CD4-positive, alpha-beta memory T cell (primary cell): ENCODE results near the gene ATP2C2. TPM values are rescaled to one million over a fixed set of nuclear protein-coding genes. Genes with fewer than 3 reads are reported as not detected.
"Not testable (repeated sequence)": the region's sequence is repeated elsewhere in the genome, so short reads cannot be mapped to it uniquely, and the experiment has no call there.

ENCODE experiments used
- CTCF ChIA-PET: fragments of 350-600 bp; sonication (Branson Sonifier 250); formaldehyde crosslinking; loops from one replicate; lab custom pipeline; 2021; ENCODE audit warnings: inconsistent platforms; ENCODE audit not compliant: partially characterized antibody; lab: Charles Lee
- POLR2A ChIA-PET: fragments of 350-600 bp; sonication (Branson Sonifier 250); formaldehyde crosslinking; loops from one replicate; lab custom pipeline; 2021; ENCODE audit not compliant: partially characterized antibody; lab: Charles Lee
- DNase-seq, 5 donors: peaks; one replicate each; pipeline versions ENCODE4 v3.0.0 to v3.0.0-alpha.2; 2020 to 2022; ENCODE audit warnings: mixed read lengths in 1 of 5
- H3K27ac ChIP-seq: one replicate; pipeline ENCODE4 v1.7.0; 2013; ENCODE audit warnings: low read depth, low read length
- H3K27me3 ChIP-seq: 2 replicates; pipeline ENCODE4 v1.7.0; 2013; ENCODE audit warnings: mild to moderate bottlenecking, low read length, moderate library complexity; ENCODE audit not compliant: insufficient read depth
- H3K36me3 ChIP-seq: 2 replicates; pipeline ENCODE4 v1.7.0; 2013; ENCODE audit warnings: mild to moderate bottlenecking, low read length, moderate library complexity; ENCODE audit not compliant: insufficient read depth
- H3K4me1 ChIP-seq: 2 replicates; pipeline ENCODE4 v1.7.0; 2013; ENCODE audit warnings: mild to moderate bottlenecking, low read length, moderate library complexity; ENCODE audit not compliant: insufficient read depth
- H3K4me3 ChIP-seq, 2 donors: one replicate each; pipeline ENCODE4 v1.7.0; 2013; ENCODE audit warnings: low read length in 2 of 2, mild to moderate bottlenecking in 1 of 2
- H3K9me3 ChIP-seq, 2 donors: one replicate each; pipeline ENCODE4 v1.7.0; 2013; ENCODE audit warnings: low read length in 2 of 2, control low read depth in 1 of 2; ENCODE audit not compliant: control insufficient read depth in 1 of 2
- H3K27ac Mint-ChIP-seq, 7 donors: one replicate each; pipeline ENCODE4 v1.8.0; 2020 to 2021; ENCODE audit warnings: mixed read lengths in 7 of 7, mild to moderate bottlenecking in 6 of 7, inconsistent platforms in 3 of 7, moderate library complexity in 3 of 7
- H3K27me3 Mint-ChIP-seq, 2 donors: one replicate each; pipeline ENCODE4 v1.8.0; 2020 to 2021; ENCODE audit warnings: mixed read lengths in 2 of 2
- H3K36me3 Mint-ChIP-seq, 2 donors: one replicate each; pipeline ENCODE4 v1.8.0; 2020 to 2021; ENCODE audit warnings: mixed read lengths in 2 of 2, inconsistent platforms in 1 of 2, mild to moderate bottlenecking in 1 of 2
- H3K4me1 Mint-ChIP-seq, 4 donors: one replicate each; pipeline ENCODE4 v1.8.0; 2020 to 2021; ENCODE audit warnings: mixed read lengths in 4 of 4, mild to moderate bottlenecking in 1 of 4
- H3K4me3 Mint-ChIP-seq, 8 donors: one replicate each; pipeline ENCODE4 v1.8.0; 2020 to 2021; ENCODE audit warnings: mixed read lengths in 8 of 8, mild to moderate bottlenecking in 7 of 8, moderate library complexity in 6 of 8, inconsistent platforms in 3 of 8
- H3K9me3 Mint-ChIP-seq, 8 donors: one replicate each; pipeline ENCODE4 v1.8.0; 2020 to 2021; ENCODE audit warnings: mixed read lengths in 8 of 8, mild to moderate bottlenecking in 5 of 8, inconsistent platforms in 3 of 8, moderate library complexity in 1 of 8
- intact Hi-C: fragments of 100-400 bp; cut with micrococcal nuclease; formaldehyde crosslinking; loops from one replicate; pipeline ENCODE4 v1.15.1; 2023
- polyA plus RNA-seq, 2 donors: library from polyadenylated mRNA; unstranded; fragments of 300-500 nt; fragmentation: Illumina TruSeq; gene quantifications; one replicate each; pipeline ENCODE4 v1.2.3, GENCODE V29; 2021
- total RNA-seq, 2 experiments: library from RNA; stranded (reverse); gene quantifications; one replicate each; pipeline ENCODE4 v1.2.3, GENCODE V29; 2021

Gene ATP2C2
- total and polyA plus RNA-seq, 4 experiments from 2014 or later: not detected

DNA sequence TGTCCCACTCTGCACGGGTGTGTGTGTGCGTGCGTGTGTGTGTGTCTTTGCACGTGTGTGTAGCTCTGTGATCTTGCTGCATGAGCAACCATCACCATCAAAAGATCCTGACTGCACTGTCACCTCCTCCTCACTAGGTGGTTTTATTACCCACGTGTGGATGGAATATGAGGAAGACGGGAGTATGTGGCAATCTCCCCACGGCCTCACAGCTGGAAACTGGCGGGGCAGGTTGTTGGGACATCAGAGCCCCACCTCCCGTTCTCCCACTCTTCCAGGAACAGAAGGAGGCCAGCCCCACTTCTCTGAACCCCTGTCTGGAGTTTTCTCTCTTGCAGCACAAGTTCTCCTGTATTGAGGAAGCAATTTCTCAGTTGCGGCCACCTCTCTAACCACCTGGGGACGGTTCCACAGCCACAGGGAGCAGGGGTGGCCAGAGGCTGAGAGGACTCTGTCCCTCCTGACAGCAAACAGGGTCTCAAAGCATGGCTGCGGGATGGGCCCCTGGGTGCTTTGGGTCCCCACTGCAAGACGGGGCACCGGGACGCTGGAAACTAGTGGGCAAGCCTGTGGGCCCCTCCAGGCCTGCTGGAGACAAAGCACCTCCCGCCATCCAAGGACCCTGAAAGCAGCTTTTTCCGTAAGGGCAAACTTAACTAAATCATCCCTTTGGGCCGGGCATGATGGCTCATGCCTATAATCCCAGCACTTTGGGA, 27.9 kb upstream of the ATP2C2 start:
- Mint-ChIP-seq H3K27me3 (peaks cover 2 to 4% of the 10 kb centered on the region in 2 donors), H3K27ac (no peak overlapping the region), H3K4me1 (no peaks in the 10 kb centered on the region), H3K4me3 (no peak overlapping the region), H3K36me3 (peaks cover 0 to 1% of the 10 kb centered on the region in 2 donors), H3K9me3 (peaks cover 0 to 23% (median 13%) of the 10 kb centered on the region in 8 donors)
- ChIA-PET POLR2A (no interaction called here), CTCF (no interaction called here)
- Histone ChIP-seq H3K4me1 (no peaks in the 10 kb centered on the region), H3K27me3 (no peaks in the 10 kb centered on the region), H3K9me3 (no peaks in the 10 kb centered on the region), H3K4me3 (no peak overlapping the region), H3K36me3 (no peaks in the 10 kb centered on the region), H3K27ac (no peak overlapping the region)
- no peak for DNase-seq
- intact Hi-C loops: no loop called here

DNA sequence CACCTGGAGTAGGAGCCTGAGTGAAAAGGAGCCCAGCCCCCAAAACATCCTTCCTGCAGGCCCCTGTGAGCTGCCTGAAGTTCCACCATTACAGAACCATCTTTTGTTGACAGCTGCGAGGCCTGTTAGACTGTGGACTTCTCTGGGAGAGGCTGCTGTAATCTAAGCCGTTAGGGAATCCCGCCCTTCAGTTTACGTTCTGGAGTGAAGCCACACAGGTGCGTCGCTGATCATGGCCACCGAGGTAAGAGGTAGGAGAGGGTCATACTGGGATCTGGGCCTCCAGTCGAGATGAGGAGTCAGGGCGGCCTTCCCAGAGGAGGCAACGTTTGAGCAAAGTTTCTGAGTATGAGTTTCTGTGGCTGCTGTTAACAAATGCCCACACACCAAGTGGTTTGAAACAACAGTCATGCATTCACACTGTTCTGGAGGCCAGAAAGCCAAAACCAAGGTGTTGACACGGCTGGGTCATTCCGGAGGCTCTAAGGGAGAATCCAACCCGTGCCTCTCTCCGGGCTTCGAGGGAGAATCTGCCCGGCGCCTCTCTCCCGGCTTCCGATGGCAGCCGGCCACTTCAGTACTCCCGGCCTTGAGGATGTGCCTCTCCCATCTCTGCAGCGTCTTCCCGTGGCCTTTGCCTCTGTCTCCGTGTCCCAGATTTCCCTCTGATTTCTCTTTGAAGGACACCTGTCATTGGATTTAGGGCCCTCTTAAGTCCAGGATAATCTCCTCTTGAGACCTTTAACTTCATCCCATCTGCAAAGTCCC, 26.6 kb upstream of the ATP2C2 start:
- H3K4me3 ChIP-seq: no peak overlapping the region
- H3K27me3 Mint-ChIP-seq: peaks cover 3 to 8% of the 10 kb centered on the region in 2 donors
- H3K27me3 ChIP-seq: no peaks in the 10 kb centered on the region
- H3K9me3 ChIP-seq: no peaks in the 10 kb centered on the region
- no peaks in the 10 kb centered on the region for H3K4me1 ChIP-seq
- H3K4me3 Mint-ChIP-seq: no peak overlapping the region
- intact Hi-C loops: no loop called here
- H3K27ac Mint-ChIP-seq: peak overlapping the region in 1 of 7 donors; percentile 48
- ChIA-PET POLR2A (no interaction called here), CTCF (no interaction called here)
- peaks cover 0 to 12% (median 7%) of the 10 kb centered on the region in 8 donors for H3K9me3 Mint-ChIP-seq
- H3K4me1 Mint-ChIP-seq: no peaks in the 10 kb centered on the region
- H3K27ac ChIP-seq: no peak overlapping the region
- DNase-seq: no peak
- no peaks in the 10 kb centered on the region for H3K36me3 Mint-ChIP-seq
- H3K36me3 ChIP-seq: no peaks in the 10 kb centered on the region

DNA sequence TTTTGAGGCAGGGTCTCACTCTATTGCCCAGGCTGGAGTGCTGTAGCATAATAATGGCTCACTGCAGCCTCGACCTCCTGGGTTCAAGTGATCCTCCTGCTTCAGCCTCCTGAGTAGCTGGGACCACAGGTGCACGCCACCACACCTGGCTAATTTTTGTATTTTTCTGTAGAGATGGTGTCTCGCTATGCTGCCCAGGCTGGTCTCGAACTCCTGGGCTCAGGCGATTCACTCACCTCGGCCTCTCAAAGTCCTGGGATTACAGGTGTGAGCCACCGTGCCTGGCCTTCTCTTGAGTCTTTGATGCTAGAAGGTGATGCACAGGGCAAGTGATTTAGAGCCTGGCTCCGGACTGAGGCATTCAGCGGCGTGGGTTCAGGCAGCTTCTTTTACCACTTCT, 24.5 kb upstream of the ATP2C2 start:
- H3K36me3 ChIP-seq, H3K4me1 ChIP-seq, intact Hi-C loops, H3K4me3 Mint-ChIP-seq, POLR2A ChIA-PET, H3K27me3 Mint-ChIP-seq, H3K4me3 ChIP-seq, CTCF ChIA-PET, DNase-seq, H3K9me3 Mint-ChIP-seq, H3K36me3 Mint-ChIP-seq, H3K27ac Mint-ChIP-seq, H3K27ac ChIP-seq, H3K9me3 ChIP-seq, H3K27me3 ChIP-seq, H3K4me1 Mint-ChIP-seq: not testable (repeated sequence)

GRCh38 chr16:84344781-84345180, 23.6 kb upstream of the ATP2C2 start:
- Histone ChIP-seq H3K4me1 (no peaks in the 10 kb centered on the region), H3K27me3 (no peaks in the 10 kb centered on the region), H3K4me3 (no peak overlapping the region), H3K9me3 (no peaks in the 10 kb centered on the region), H3K36me3 (no peaks in the 10 kb centered on the region), H3K27ac (no peak overlapping the region)
- no peak overlapping the region for H3K4me3 Mint-ChIP-seq
- no peak for DNase-seq
- no peaks in the 10 kb centered on the region for H3K4me1 Mint-ChIP-seq
- no peak overlapping the region for H3K27ac Mint-ChIP-seq
- H3K27me3 Mint-ChIP-seq: peaks cover 1 to 15% of the 10 kb centered on the region in 2 donors
- ChIA-PET CTCF (no interaction called here), POLR2A (no interaction called here)
- H3K36me3 Mint-ChIP-seq: no peaks in the 10 kb centered on the region
- intact Hi-C loops: no loop called here
- no peaks in the 10 kb centered on the region for H3K9me3 Mint-ChIP-seq

DNA sequence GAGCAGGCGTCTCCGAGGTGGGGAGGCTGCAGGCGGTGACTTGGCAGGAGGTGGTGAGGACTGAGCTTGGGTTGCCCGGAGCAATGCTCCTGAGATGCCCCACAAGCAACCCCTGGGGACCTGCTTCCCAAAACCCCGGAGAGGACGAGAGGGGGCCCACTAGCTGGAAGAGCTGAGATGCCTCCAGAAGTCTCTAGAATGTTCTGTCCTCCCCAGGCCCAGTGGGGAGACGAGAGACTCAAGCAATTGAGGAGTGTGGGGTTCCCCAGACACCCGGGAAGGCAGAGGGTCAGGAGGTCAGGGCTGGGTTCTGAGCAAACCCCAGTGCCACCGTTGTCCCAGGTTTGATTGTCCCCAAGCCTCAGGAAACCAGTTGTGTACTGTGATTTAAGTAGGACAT, 21.2 kb upstream of the ATP2C2 start:
- DNase-seq: no peak
- no peaks in the 10 kb centered on the region for H3K9me3 Mint-ChIP-seq
- H3K4me3 Mint-ChIP-seq: no peak overlapping the region
- ChIA-PET CTCF (no interaction called here), POLR2A (no interaction called here)
- H3K4me3 ChIP-seq: no peak overlapping the region
- no peak overlapping the region for H3K27ac Mint-ChIP-seq
- intact Hi-C loops: no loop called here
- no peaks in the 10 kb centered on the region for H3K36me3 ChIP-seq
- H3K4me1 ChIP-seq: no peaks in the 10 kb centered on the region
- H3K36me3 Mint-ChIP-seq: no peaks in the 10 kb centered on the region
- no peaks in the 10 kb centered on the region for H3K27me3 ChIP-seq
- H3K27ac ChIP-seq: no peak overlapping the region
- no peaks in the 10 kb centered on the region for H3K9me3 ChIP-seq
- no peaks in the 10 kb centered on the region for H3K4me1 Mint-ChIP-seq
- H3K27me3 Mint-ChIP-seq: peaks cover 8 to 19% of the 10 kb centered on the region in 2 donors

DNA sequence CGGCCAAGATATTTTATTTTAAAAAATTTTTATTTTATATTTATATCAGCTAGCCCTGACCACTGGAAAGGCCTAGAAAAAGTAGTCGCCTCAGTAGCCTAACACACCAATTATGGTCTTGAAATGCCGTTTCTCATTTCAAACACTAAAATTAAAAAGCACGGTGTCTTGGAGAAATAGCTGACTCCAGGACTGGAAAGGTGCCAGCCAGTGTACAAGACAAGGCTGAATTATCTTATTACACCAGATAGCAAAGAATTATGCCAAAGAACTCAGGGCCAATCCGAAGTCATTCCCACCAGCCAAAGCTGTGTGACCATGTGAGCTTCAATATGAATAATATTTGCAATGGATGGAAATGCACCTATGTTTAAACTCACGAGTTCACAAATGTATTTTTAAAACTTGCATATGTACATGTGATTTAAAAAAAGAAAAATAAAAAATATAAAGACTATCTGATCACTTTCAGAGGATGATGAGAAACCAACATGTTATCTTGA, 19.9 kb upstream of the ATP2C2 start:
- no peaks in the 10 kb centered on the region for H3K4me1 Mint-ChIP-seq
- no peaks in the 10 kb centered on the region for H3K9me3 ChIP-seq
- H3K4me1 ChIP-seq: no peaks in the 10 kb centered on the region
- no peak overlapping the region for H3K27ac ChIP-seq
- intact Hi-C loops: no loop called here
- H3K36me3 Mint-ChIP-seq: no peaks in the 10 kb centered on the region
- ChIA-PET CTCF (no interaction called here), POLR2A (no interaction called here)
- no peak for DNase-seq
- no peak overlapping the region for H3K4me3 Mint-ChIP-seq
- H3K36me3 ChIP-seq: no peaks in the 10 kb centered on the region
- no peaks in the 10 kb centered on the region for H3K27me3 ChIP-seq
- H3K27ac Mint-ChIP-seq: no peak overlapping the region
- peaks cover 10 to 23% of the 10 kb centered on the region in 2 donors for H3K27me3 Mint-ChIP-seq
- no peak overlapping the region for H3K4me3 ChIP-seq
- H3K9me3 Mint-ChIP-seq: no peaks in the 10 kb centered on the region

- no peak for DNase-seq
- no peak overlapping the region for H3K27ac ChIP-seq
- H3K4me1 ChIP-seq: no peaks in the 10 kb centered on the region
- Mint-ChIP-seq H3K4me3 (peak overlapping the region in 1 of 8 donors; percentile 6), H3K27me3 (peaks cover 10 to 21% of the 10 kb centered on the region in 2 donors), H3K4me1 (no peaks in the 10 kb centered on the region), H3K9me3 (no peaks in the 10 kb centered on the region), H3K27ac (no peak overlapping the region), H3K36me3 (no peaks in the 10 kb centered on the region)
- H3K27me3 ChIP-seq: no peaks in the 10 kb centered on the region
- intact Hi-C loops: no loop called here
- ChIA-PET POLR2A (no interaction called here), CTCF (no interaction called here)
- no peak overlapping the region for H3K4me3 ChIP-seq
- no peaks in the 10 kb centered on the region for H3K36me3 ChIP-seq
- no peaks in the 10 kb centered on the region for H3K9me3 ChIP-seq
Observed at GRCh38 chr16:84349862-84350684, 18.3 kb upstream of the ATP2C2 start.
